NCI-H524 treated with DMSO at 0.1 percent for 48 hours (cell line): ENCODE measurements around the gene CCDC88A.
"Not testable (repeated sequence)": the region's sequence is repeated elsewhere in the genome, so short reads cannot be mapped to it uniquely, and the experiment has no call there.

Source experiments
- DNase-seq: peaks from one replicate; lab custom pipeline; 2025; lab: John Stamatoyannopoulos, UW

Gene CCDC88A

GRCh38 chr2:55302241-55302640 is 117.4 kb downstream of the CCDC88A start:
- DNase-seq, result no peak

GRCh38 chr2:55301277-55301676 is 118.4 kb downstream of the CCDC88A start:
- DNase-seq, result no peak

GRCh38 chr2:55296393-55296792 is 123.3 kb downstream of the CCDC88A start:
- no peak for DNase-seq

- DNase-seq, result no peak
Measured at GRCh38 chr2:55283083-55283482, 136.6 kb downstream of the CCDC88A start.

GRCh38 chr2:55282110-55282917 is 137.3 kb downstream of the CCDC88A start:
- DNase-seq, result peak; percentile 24

- not testable (repeated sequence) for DNase-seq
Measured at GRCh38 chr2:55280851-55281546, 138.7 kb downstream of the CCDC88A start.

GRCh38 chr2:55279859-55280424 is 139.7 kb downstream of the CCDC88A start:
- DNase-seq, result not testable (repeated sequence)

GRCh38 chr2:55279214-55279835 is 140.3 kb downstream of the CCDC88A start:
- DNase-seq, result peak; percentile 68

- DNase-seq, result no peak
Measured at GRCh38 chr2:55277310-55277709, 142.3 kb downstream of the CCDC88A start.

- DNase-seq, result not testable (repeated sequence)
Measured at GRCh38 chr2:55274346-55274745, 145.3 kb downstream of the CCDC88A start.

- no peak for DNase-seq
Measured at GRCh38 chr2:55269645-55269990, 150.0 kb downstream of the CCDC88A start.

GRCh38 chr2:55268907-55269644 is 150.6 kb downstream of the CCDC88A start, which contains the start of gene MTIF2:
MTIF2 (minus strand) TSS chr2:55269231; CDS start chr2:55263858, 5,373 bp downstream.
- peak; percentile 91 for DNase-seq

GRCh38 chr2:55268288-55268906 is 151.3 kb downstream of the CCDC88A start:
- no peak for DNase-seq

GRCh38 chr2:55259586-55259985 is 160.1 kb downstream of the CCDC88A start:
- not testable (repeated sequence) for DNase-seq

GRCh38 chr2:55252832-55253231 is 166.8 kb downstream of the CCDC88A start:
- DNase-seq, result no peak

GRCh38 chr2:55247025-55247424 is 172.6 kb downstream of the CCDC88A start:
- no peak for DNase-seq

- DNase-seq, result no peak
Measured at GRCh38 chr2:55245411-55245810, 174.2 kb downstream of the CCDC88A start.

GRCh38 chr2:55242617-55243016 is 177.0 kb downstream of the CCDC88A start:
- no peak for DNase-seq

- DNase-seq, result not testable (repeated sequence)
Measured at GRCh38 chr2:55241582-55241981, 178.1 kb downstream of the CCDC88A start.

GRCh38 chr2:55239656-55240222 is 179.9 kb downstream of the CCDC88A start:
- no peak for DNase-seq
